Sigmoid colon (tissue), 3 donors: ENCODE data around the gene GABARAP.

ENCODE experiments used
- CTCF ChIP-seq, 4 experiments: fragments of 450-650 bp in 3 of 4; fragments of 200-600 bp in 1 of 4; IDR thresholded peaks; one replicate each; pipeline ENCODE4 v1.5.1; 2016 to 2019; ENCODE audit warnings: antibody characterized with exemption in 4 of 4, mild to moderate bottlenecking in 3 of 4, moderate library complexity in 2 of 4
- POLR2A ChIP-seq, 2 donors: fragments of 450-650 bp; IDR thresholded peaks; one replicate each; pipeline ENCODE4 v1.6.1; 2016; ENCODE audit warnings: antibody characterized with exemption in 2 of 2, mild to moderate bottlenecking in 2 of 2, moderate library complexity in 2 of 2

GRCh38 chr17:7208754-7209460, 33.3 kb downstream of the GABARAP start:
- no peak for TF ChIP-seq POLR2A (IDR thresholded peaks at IDR 0.05)
- TF ChIP-seq CTCF (IDR thresholded peaks at IDR 0.05) = no peak
